SK-N-SH (cell line): ENCODE data around the gene MKRN1.

ENCODE experiments used
- ELF1 ChIP-seq: IDR thresholded peaks from 2 replicates; pipeline ENCODE4 v1.4.0; 2012
- POLR2AphosphoS5 ChIP-seq: IDR thresholded peaks from 2 replicates; pipeline ENCODE4 v1.6.1; 2012; ENCODE audit warnings: low read depth, low read length
- SIN3A ChIP-seq: IDR thresholded peaks from 2 replicates; pipeline ENCODE4 v1.6.1; 2012; ENCODE audit warnings: low read depth, mild to moderate bottlenecking, low read length, moderate library complexity, borderline replicate concordance
- YY1 ChIP-seq: IDR thresholded peaks from 2 replicates; pipeline ENCODE4 v1.4.0; 2012; ENCODE audit warnings: low read depth, mild to moderate bottlenecking
- TF ChIP-seq, protein P1 (sequence below): fragments of 200-600 bp; sonication (generic); IDR thresholded peaks from 2 replicates; pipeline ENCODE4 v1.6.1; 2017; ENCODE audit warnings: antibody characterized with exemption, mild to moderate bottlenecking, moderate library complexity
- TF ChIP-seq, protein P2 (sequence below): IDR thresholded peaks from 2 replicates; pipeline ENCODE4 v1.6.1; 2012; ENCODE audit warnings: mild to moderate bottlenecking, low read depth, low read length, moderate library complexity

DNA sequence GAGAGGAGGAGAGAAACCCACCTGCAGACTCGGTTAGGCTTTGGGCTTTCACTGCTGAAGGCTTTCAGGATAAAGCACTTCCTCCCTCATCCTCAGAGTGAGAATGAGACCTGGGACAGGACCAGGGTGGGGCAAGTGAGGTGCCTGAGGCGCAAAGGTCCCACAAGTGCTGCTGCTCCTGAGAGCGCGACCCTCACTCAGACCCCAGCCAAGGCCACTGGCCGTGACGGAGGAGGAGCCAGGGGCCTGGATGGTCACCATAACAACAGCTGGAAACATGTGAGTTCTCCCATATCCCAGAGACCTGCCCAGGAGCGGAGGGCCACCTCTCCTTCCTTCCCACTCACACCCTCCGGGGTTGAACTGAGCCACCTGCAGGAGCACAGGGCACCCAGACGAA is 46.9 kb upstream of the MKRN1 start:
- TF ChIP-seq, protein P1, sequence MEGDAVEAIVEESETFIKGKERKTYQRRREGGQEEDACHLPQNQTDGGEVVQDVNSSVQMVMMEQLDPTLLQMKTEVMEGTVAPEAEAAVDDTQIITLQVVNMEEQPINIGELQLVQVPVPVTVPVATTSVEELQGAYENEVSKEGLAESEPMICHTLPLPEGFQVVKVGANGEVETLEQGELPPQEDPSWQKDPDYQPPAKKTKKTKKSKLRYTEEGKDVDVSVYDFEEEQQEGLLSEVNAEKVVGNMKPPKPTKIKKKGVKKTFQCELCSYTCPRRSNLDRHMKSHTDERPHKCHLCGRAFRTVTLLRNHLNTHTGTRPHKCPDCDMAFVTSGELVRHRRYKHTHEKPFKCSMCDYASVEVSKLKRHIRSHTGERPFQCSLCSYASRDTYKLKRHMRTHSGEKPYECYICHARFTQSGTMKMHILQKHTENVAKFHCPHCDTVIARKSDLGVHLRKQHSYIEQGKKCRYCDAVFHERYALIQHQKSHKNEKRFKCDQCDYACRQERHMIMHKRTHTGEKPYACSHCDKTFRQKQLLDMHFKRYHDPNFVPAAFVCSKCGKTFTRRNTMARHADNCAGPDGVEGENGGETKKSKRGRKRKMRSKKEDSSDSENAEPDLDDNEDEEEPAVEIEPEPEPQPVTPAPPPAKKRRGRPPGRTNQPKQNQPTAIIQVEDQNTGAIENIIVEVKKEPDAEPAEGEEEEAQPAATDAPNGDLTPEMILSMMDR, result no peak
- TF ChIP-seq YY1, result no peak
- no peak for TF ChIP-seq POLR2AphosphoS5
- TF ChIP-seq, protein P2, sequence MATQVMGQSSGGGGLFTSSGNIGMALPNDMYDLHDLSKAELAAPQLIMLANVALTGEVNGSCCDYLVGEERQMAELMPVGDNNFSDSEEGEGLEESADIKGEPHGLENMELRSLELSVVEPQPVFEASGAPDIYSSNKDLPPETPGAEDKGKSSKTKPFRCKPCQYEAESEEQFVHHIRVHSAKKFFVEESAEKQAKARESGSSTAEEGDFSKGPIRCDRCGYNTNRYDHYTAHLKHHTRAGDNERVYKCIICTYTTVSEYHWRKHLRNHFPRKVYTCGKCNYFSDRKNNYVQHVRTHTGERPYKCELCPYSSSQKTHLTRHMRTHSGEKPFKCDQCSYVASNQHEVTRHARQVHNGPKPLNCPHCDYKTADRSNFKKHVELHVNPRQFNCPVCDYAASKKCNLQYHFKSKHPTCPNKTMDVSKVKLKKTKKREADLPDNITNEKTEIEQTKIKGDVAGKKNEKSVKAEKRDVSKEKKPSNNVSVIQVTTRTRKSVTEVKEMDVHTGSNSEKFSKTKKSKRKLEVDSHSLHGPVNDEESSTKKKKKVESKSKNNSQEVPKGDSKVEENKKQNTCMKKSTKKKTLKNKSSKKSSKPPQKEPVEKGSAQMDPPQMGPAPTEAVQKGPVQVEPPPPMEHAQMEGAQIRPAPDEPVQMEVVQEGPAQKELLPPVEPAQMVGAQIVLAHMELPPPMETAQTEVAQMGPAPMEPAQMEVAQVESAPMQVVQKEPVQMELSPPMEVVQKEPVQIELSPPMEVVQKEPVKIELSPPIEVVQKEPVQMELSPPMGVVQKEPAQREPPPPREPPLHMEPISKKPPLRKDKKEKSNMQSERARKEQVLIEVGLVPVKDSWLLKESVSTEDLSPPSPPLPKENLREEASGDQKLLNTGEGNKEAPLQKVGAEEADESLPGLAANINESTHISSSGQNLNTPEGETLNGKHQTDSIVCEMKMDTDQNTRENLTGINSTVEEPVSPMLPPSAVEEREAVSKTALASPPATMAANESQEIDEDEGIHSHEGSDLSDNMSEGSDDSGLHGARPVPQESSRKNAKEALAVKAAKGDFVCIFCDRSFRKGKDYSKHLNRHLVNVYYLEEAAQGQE, result no peak
- no peak for TF ChIP-seq SIN3A
- no peak for TF ChIP-seq ELF1
